Activated T-cell treated with anti-CD3 and anti-CD28 coated beads for 24 hours (primary cell): ENCODE measurements around the gene DMXL1.
"Not testable (repeated sequence)": the region's sequence is repeated elsewhere in the genome, so short reads cannot be mapped to it uniquely, and the experiment has no call there.

Source experiments
- DNase-seq: peaks from one replicate; pipeline ENCODE4 v3.0.0-alpha.2; 2020; ENCODE audit warnings: low read depth

The DMXL1 gene

GRCh38 chr5:119212676-119213075 lies 141.8 kb downstream of the DMXL1 start:
- no peak for DNase-seq

DNA sequence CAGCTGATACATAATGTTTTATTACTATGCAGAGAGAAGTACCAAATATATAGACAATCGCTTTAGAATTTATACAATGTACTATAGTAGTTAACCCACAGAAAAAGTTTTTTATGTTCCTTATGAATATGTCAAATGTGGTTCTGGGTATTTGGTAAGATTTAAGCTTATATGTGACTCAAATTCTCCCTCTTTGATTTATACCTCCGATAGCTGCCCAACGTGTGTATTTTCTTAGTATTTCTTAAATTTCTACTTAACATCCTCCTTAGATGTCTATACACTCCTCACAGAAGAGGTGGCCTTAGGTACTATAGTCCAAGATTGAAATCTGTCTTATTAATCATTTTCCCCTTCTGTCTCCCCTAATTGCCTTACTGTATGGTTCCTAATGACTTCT lies 146.3 kb downstream of the DMXL1 start:
- DNase-seq, result no peak

DNA sequence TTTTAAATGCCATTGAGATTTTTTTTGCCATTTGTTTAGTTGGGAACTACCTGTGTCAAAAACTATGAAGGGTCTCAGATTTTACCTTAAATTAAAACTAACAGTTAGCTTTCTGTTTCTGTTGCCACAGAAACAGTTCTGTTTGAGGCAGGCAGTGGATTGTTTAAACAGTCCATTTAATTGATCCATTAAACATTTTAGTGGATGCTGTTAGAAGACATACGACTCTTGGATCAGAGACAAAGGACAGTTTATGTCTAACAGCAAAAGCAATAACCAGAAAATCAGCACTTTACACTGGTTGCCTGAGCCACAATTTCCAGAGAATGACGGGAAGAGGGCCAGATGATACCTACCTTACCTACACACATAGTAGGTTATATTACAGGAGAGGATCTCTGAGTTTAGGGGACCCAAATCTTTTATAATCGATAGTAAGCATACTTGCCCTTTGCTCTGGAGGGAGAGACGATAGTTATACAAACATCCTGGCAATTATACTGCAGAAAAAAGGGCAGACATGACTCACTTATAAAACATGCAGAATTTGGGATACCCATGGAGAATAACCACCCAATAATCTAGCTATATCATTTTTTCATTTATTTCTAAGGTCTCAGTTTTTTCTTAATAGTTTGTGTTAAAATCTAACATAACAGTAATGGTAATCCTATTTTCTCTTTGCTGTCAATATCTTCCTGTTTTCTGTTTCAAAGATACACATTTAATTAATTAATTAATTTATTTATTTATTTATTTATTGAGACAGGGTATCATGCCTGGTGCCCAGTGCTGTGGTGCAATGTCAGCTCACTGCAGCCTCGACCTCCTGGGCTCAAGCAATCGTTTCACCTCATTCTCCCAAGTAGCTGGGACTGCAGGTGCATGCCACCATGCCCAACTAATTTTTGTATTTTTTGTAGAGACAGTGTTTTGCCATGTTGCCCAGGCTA lies 148.2 kb downstream of the DMXL1 start:
- DNase-seq, result no peak

GRCh38 chr5:119220576-119221197 lies 149.8 kb downstream of the DMXL1 start:
- DNase-seq, result no peak

DNA sequence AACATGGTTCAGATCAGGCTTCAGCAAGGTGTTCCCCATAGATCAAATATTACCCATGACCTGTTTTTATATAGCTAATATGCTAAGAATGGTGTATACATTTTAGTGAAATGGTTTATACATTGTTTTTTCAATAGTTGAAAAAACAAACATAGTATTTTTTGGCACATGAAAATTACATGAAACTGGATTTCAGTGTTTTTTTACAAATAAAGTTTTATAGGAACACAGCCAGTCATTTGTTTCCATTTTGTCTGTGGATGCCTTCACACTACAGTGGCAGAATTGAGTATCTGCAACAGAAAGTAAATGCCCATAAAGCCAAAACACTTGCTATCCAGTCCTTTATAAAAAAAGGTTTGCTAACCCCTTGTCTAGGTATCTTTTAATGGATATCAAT lies 150.4 kb downstream of the DMXL1 start:
- DNase-seq, result no peak

- no peak for DNase-seq
These were observed 159.1 kb downstream of the DMXL1 start for GRCh38 chr5:119229950-119230349.

DNA sequence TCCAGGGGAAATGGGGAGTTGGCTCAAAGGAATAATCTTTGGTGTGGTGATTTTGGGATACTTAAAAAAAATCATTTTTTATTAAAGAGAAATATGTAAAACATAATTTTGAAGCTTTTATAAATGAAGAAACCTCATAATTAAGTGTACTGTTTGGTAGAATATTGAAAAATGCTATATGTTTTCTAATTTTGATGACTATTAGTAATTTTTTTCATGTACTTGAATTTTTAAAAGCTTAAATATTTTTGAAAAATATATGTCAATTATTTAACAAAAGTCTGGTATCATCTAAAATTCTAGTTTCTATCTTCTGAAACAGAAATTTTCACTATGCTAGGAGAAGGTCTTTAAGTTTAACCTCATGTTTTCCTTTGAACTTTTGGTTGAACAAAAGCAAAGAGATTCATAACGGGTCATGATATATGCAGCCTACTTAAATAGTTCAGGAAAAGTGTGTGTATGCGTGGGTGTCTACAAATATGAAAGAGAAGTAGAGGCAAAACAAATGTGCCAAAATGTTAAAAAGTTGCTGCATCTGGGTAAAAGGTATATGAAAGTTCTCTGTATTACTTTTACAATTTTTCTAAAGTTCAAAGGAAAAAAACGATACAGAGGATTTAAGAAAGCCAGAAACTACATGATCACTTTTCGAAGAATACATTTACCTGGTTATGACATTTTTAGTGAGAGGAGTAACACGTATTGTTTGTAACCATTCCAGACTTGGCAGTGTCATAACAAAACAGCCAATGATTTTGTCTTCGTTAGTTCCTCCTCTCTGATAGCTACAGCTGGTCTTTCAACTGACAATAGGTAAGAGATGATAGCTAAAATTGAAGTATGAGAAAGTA lies 167.6 kb downstream of the DMXL1 start:
- DNase-seq, result no peak

DNA sequence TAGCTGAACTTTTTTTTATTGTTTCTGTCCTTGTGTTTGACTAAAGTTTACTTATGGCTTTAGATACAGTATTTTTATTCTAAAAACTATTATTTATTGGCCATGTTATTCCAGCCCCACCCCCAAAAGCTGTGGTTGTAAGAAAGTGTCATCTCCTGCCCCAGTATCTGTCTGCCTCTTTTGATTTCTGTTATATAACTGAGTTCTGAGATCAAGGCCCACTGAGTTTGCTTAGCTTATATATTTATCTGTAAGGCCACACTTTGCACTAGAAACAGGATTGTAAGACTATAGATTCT lies 168.2 kb downstream of the DMXL1 start:
- DNase-seq, result no peak

GRCh38 chr5:119239826-119240225 lies 168.9 kb downstream of the DMXL1 start:
- DNase-seq, result not testable (repeated sequence)

GRCh38 chr5:119243888-119244287 lies 173.0 kb downstream of the DMXL1 start:
- DNase-seq, result no peak

GRCh38 chr5:119250946-119251901 lies 180.3 kb downstream of the DMXL1 start:
- DNase-seq, result no peak

GRCh38 chr5:119255571-119256356 lies 184.9 kb downstream of the DMXL1 start:
- no peak for DNase-seq

DNA sequence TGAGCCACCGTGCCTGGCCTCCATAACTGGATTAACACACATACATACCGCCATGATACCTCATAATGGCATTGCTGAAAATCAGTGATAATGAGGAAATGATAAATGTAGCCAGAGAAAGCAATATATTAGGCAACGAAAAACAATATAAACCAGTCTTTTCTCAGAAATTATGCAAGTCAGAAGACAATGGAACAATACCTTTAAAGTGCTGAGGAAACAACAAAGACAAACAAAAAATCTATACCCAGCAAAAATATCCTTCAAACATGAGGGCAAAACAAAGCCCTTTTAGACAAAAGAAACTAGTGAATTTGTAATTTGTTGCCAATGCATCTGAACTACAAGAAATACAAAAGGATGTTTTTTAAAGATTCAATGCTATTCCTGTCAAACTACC lies 186.7 kb downstream of the DMXL1 start:
- no peak for DNase-seq

- DNase-seq, result no peak
These were observed 192.8 kb downstream of the DMXL1 start for GRCh38 chr5:119263639-119264038.

- no peak for DNase-seq
These were observed 193.3 kb downstream of the DMXL1 start for GRCh38 chr5:119264186-119264585.

DNA sequence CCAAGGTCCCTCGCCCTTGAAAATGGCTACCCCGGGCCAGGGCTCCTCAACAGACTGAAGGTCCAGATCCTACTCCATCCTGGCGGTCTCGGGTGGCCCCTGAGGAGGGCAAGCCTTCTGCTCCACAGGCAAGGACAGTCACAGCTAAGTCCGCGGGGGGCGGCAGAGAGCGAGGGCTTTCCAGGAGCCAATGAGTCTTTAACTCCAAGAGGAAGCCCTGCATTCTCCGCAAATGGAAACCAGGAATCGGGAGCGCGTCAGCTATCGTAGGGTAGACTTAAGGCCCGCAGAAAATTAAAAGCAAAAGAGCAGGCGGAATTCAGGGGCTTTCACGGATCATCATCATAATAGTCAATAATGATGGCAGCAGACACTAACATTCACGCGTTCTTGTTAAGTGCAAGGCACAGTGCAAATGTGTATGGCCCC lies 197.1 kb downstream of the DMXL1 start:
- peak; percentile 64 for DNase-seq

DNA sequence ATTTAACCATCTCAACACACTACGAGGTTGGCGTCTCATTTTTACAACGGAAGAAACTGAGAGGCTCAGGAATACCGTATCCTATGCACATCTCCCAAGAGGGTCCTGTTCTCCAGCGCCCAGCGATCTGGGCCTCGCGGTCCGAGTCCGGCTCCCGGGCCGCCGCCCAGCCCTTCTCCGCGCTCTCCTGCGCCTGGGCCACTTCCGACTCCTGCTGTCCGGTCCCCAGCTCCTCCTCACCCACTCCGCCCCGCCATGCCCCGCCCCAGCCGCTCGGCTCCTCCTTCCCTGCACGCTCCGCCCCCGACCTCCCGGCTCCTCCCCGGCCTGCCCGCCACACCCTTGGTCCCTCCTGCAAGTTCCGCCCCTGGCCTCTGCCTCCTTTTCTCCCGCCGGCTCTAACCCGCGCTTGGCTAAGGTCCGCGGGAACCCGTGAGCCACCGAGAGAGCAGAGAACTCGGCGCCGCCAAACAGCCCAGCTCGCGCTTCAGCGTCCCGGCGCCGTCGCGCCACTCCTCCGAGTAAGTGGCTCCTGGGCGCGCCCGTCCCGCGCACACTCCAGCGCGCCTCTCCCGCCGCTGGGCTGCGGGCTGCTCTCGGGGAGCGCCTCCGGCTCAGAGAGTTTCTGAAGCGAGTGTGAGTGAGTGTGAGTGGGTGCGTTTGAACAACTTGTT lies 197.6 kb downstream of the DMXL1 start:
- DNase-seq, result peak; percentile 96

DNA sequence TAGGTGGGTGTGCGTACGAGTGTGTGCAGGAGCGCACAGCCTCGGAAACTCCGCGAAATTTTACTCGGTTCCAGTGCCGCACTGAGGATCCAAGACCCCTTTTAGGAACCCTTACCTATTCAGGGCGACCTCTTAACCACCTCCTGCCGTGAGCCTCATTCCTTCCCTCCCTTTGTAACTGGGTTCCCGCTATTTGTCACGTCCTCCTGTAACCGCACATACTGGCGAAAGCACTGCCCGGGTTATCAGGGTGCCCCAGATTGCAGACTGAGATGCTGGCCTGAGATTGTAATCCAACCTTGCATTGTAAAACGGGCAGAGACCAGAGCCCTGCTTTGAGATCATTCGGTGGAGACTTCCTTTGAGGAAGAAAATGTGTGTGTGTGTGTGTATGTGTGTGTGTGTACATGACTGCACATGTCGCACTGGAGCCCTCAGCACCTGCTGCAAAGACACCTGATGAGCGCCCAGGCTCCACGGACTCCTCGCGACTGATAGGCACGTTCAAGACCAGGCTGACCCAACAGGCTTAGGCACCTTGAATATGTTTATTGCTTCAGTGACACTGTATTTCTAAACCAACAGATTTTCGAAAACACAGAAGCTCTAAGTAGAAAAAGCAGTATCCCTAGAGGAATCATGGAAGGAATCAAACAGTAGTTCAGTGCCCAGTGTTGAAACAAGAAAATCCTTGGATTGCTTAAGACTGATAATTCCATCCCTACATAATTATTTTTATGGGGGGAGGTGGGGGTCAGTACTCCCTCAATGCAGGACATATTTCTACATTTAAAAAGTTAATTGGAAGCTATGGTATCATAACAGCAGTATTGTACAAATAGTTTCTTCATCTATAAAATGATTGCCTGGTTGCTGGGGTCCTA lies 198.4 kb downstream of the DMXL1 start:
- no peak for DNase-seq

GRCh38 chr5:119270121-119270565 lies 199.3 kb downstream of the DMXL1 start:
- DNase-seq, result no peak
